ENCODE results near the gene SYNJ2. TPM values are rescaled to one million over a fixed set of nuclear protein-coding genes. Genes with fewer than 3 reads are reported as not detected.

Gene SYNJ2
- total RNA-seq, 1 donor from 2014 or later = 14.7 TPM

DNA sequence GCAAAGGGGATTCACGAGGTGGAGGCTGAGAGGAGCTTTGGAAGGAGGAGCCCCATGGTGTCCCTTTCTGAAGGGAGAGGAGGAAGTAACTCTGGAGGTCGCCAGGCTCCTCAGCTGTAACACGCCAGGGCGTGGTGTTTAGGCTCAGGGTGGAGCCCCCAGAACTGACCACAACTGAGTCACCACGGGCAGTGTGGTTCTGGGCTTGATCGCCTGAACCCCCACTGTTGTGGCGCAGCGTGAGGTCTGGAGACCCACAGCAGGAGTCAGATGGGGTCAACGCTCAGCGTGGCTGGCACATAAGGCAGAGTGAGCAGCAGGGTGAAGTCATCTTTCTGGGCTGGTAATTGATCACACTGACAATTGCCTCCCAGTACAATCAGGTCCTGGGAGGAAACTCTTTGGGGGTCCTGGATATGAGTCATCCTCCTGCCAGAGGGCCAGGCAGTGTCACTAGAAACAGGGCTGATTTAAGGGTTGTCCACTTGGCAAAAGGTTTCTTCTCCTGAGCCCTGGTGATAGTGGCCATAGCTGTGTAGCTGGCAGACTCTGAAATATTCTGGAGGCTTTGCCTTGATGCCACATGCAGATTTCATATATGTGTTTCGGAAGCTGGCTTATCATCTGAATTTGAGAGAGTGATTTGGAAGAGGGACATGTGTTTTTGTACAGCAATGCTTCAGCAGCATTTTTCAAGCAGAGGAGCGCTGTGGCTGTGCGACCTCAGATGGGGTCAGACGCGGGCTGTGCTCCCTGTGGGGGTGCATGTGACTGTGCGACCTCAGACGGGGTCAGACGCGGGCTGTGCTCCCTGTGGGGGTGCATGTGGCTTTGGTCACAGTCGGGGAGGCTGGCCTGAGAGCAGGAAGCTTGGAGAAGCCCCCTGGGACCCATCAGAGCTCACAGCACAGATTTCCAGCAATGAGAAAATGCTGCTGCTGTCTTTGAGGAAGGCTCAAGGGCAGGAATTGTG lies 50.0 kb downstream of the SYNJ2 start:
- peak; percentile 85 for ATAC-seq
- DNase-seq = peak; percentile 80
- intact Hi-C loops (cut with micrococcal nuclease) = no loop called here

- DNase-seq (peak; percentile 28), ATAC-seq (no peak)
- intact Hi-C loops (cut with micrococcal nuclease) = no loop called here
Measured at GRCh38 chr6:158032354-158032733, 50.7 kb downstream of the SYNJ2 start.

DNA sequence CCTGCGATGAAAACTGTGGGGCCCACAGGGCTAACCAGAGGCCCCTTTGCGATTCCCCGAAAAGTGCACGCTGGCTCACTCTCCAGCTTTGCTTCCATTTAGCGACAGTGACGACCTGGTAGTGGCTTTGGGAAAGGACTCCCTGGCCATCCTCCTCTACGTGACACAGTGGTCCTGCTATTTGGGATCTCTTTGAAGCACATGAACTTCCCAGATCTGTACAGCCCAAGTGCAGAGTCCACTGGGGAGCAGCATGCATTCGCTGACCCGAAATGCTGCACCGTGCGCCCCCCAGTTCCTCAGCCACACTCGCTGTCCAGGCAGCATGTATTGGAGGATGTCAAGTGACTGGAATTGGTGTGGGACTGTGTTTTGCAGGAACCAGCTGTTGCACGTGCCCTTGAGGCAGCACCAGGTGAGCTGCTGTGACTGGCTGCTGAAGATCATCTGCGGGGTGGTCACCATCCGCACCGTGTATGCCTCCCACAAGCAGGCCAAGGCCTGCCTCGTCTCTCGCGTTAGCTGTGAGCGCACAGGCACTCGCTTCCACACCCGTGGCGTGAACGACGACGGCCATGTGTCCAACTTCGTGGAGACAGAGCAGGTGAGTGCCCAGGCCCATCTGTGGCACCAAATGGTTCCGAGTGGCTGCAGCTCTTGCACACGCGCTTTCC lies 51.6 kb downstream of the SYNJ2 start:
- ATAC-seq (no peak), DNase-seq (peak; percentile 31)
- intact Hi-C loops (cut with micrococcal nuclease) = no loop called here

DNA sequence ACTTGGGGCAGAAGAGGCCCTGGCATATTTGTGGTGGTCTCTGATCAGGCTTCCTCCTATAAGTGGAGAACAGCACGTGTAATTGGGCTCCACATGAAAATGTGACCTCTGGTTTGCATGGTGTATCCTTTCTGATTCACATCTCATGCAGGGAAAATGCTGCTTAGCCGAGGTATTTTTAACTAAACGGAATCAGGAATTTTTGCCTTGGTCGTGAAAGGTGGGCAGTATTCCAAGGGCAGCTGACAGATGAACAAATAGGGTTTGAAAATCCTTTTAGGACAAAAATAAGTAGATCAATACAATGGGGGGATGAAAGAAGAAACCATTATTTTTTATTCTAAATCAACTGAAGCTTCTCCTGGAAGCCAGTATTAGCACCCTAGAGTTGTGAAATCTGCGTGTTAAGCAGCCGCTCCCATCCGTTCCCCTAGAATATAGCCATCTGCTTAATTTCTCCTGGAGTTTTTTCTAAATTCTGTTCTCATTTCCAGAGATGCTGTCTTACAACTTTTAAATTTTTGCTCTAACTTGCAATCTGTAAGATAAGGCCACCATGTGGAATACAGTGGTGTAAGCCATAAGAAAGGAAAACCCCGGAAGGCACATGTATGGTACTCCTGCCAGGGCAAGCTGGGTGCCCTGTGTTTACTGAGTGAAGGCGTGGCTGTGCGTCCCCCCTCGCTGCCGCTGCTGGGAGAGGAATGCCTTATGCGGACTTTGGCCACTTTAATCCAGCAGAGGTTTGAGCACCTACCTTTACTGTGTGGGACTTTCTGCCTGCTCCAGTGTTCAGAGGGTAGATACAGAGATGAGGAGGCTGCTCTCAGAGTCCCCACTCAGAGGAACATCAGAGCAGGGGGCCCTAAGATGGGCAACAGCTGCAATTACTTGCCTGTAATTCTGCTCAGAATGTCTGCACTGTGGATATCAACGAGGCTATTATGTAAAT lies 52.4 kb downstream of the SYNJ2 start:
- DNase-seq (peak; percentile 21), ATAC-seq (peak; percentile 23)
- intact Hi-C loops (cut with micrococcal nuclease) = no loop called here

DNA sequence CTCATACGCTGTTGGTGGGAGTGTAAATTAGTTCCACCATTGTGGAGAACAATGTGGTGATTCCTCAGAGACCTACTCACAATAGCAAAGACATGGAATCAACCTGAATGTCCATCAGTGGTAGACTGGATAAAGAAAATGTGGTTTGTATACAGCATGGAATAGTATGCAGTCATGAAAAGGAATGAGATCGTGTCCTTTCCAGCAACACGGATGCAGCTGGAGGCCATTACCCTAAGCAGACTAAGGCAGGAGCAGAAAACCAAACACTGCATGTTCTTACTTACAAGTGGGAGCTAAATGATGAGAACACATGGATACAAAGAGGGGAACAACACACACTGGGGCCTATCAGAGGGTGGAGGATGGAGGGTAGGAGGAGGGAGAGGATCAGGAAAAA lies 54.6 kb downstream of the SYNJ2 start:
- ATAC-seq (no peak), DNase-seq (no peak)
- intact Hi-C loops (cut with micrococcal nuclease) = no loop called here

GRCh38 chr6:158037021-158037420 lies 55.4 kb downstream of the SYNJ2 start:
- DNase-seq (peak; percentile 5), ATAC-seq (no peak)
- intact Hi-C loops (cut with micrococcal nuclease) = no loop called here

DNA sequence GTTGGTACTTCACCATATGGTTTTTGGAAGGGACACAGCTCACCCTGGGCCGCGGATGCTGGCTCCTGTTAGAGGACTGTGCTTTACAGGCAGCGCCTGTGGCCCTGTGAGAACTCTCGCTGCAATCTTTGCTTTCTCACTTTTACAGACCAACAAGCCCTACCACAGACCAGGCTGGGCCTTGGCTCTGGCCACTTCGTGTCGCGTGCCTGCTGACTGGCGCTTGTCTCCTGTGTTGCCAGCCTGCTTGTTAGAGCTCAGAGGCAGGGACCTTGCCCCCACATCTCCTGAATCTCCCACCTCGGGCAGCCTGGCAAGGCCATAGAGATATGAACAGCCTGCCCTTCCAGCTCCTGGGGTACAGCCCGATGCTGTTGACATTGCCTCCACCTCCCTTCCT lies 56.1 kb downstream of the SYNJ2 start:
- DNase-seq (peak; percentile 41), ATAC-seq (peak; percentile 8)
- intact Hi-C loops (cut with micrococcal nuclease) = no loop called here

GRCh38 chr6:158038291-158039177 lies 56.9 kb downstream of the SYNJ2 start:
- ATAC-seq (no peak), DNase-seq (peak; percentile 18)
- intact Hi-C loops (cut with micrococcal nuclease) = no loop called here

DNA sequence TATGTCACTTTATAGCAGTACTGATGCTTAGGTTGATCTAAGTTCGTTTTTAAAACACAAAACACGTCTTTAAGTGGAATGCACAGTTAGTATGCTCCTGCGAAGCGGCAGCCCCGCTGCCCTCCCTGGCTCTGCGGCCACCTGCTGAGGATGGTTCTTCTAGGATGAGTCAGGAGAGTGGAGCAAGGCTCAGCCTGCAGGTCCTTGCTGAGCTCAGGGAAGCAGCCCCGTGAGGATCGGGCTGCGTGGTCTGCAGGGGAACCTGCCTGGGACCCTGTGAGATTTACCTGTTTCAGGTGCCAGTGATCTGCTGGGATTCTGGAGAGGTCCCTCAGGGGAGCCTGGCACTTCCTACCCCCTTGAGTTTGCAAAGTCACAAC lies 57.5 kb downstream of the SYNJ2 start:
- intact Hi-C loops (cut with micrococcal nuclease) = no loop called here
- DNase-seq (peak; percentile 31), ATAC-seq (no peak)

GRCh38 chr6:158039571-158040050 lies 57.9 kb downstream of the SYNJ2 start:
- ATAC-seq (no peak), DNase-seq (peak; percentile 63)
- intact Hi-C loops (cut with micrococcal nuclease) = no loop called here

GRCh38 chr6:158040051-158040803 lies 58.6 kb downstream of the SYNJ2 start:
- peak; percentile 3 for ATAC-seq
- peak; percentile 14 for DNase-seq
- intact Hi-C loops (cut with micrococcal nuclease) = no loop called here

- DNase-seq = peak; percentile 32
- no peak for ATAC-seq
- intact Hi-C loops (cut with micrococcal nuclease) = no loop called here
Measured at GRCh38 chr6:158040804-158041347, 59.2 kb downstream of the SYNJ2 start.

DNA sequence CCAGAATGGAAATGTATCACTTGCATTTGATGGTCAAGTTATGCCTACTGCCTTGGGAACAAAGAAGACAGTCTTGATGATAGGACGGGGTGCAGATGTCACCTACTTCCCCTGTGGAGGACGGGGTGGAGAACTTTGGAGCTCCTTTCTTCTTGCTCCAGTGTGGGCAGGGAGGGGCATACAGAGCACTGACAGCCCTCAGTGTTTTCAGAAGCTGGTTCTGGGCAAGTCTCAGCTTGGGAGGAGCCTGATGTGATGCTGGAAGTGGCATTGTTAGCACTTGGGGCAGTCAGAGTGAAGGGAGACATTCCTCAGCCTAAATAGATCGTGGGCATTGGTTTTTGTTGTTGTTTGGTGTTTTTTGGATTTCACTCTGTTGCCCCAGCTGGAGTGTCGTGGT lies 59.7 kb downstream of the SYNJ2 start:
- intact Hi-C loops (cut with micrococcal nuclease) = no loop called here
- DNase-seq = peak; percentile 22
- no peak for ATAC-seq

- no peak for ATAC-seq
- peak; percentile 26 for DNase-seq
- intact Hi-C loops (cut with micrococcal nuclease) = no loop called here
Measured at GRCh38 chr6:158041788-158042187, 60.1 kb downstream of the SYNJ2 start.

DNA sequence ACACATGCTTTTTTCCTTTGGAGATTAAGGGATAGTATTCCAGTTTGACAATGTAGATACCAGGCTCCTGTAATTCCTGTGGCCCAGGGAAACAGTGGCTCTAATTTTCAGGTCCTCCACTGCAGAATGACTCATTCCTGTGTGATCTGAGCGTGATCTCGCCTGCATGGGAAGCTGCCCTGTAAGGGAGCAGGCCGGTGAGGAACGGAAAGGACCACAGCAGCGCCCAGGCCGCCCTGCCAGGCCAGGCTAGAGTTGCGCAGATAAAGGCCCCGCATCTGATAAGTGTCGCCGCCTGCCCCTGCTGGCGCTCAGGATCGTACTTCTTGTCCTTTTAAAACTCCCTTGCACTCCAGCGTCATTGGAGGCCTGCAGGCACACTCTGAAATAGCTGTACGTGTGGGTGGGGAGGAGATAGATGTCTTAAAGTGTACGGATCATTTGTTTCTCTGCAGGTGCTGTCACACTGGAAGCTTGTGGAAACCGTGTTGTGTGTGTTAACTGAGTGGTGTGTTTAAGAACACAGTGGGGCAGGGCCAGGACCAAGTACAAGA lies 60.7 kb downstream of the SYNJ2 start:
- DNase-seq (peak; percentile 82), ATAC-seq (peak; percentile 62)
- intact Hi-C loops (cut with micrococcal nuclease) = no loop called here

DNA sequence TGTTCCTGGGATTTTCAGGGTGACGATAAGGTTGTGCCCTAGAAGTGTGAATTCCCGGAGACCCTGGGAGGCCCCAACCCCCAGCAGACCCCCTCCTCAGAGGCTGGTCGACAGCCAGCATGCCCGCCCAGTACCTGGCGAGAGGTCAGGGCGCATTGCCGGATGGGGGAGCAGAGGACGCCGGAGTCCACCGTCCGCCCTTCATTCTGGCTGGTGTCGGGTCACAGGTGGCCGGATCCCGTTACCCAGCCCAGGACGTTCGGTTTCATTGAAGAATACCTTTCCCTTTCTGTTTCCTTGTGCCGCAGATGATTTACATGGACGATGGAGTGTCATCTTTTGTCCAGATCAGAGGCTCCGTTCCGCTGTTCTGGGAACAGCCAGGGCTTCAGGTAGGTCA lies 61.3 kb downstream of the SYNJ2 start:
- ATAC-seq (peak; percentile 1), DNase-seq (peak; percentile 39)
- intact Hi-C loops (cut with micrococcal nuclease) = no loop called here

Measured in left ventricle myocardium superior (tissue), 1 donor.